Stimulated activated naive CD4-positive, alpha-beta T cell treated with Interleukin-2 at 50 U/mL for 16 hours (primary cell): ENCODE results near the gene GUCD1.
A peak's percentile ranks its signal among the peaks of the same experiment; 100 is the strongest.

Source experiments
- DNase-seq: peaks from one replicate; lab custom pipeline; 2025; lab: John Stamatoyannopoulos, UW

The GUCD1 gene

GRCh38 chr22:24503843-24504338 lies 51.0 kb downstream of the GUCD1 start:
- no peak for DNase-seq

- DNase-seq: peak; percentile 25
Measured at GRCh38 chr22:24503137-24503842, 51.6 kb downstream of the GUCD1 start.

- DNase-seq: no peak
Measured at GRCh38 chr22:24502541-24502940, 52.4 kb downstream of the GUCD1 start.

- no peak for DNase-seq
Measured at GRCh38 chr22:24502034-24502433, 52.9 kb downstream of the GUCD1 start.

- no peak for DNase-seq
Measured at GRCh38 chr22:24501301-24502005, 53.5 kb downstream of the GUCD1 start.

GRCh38 chr22:24500277-24500820 lies 54.6 kb downstream of the GUCD1 start:
- DNase-seq: no peak

- no peak for DNase-seq
Measured at GRCh38 chr22:24499706-24500276, 55.1 kb downstream of the GUCD1 start.

- DNase-seq: no peak
Measured at GRCh38 chr22:24498824-24499223, 56.1 kb downstream of the GUCD1 start.

- no peak for DNase-seq
Measured at GRCh38 chr22:24497841-24498258, 57.1 kb downstream of the GUCD1 start.

- no peak for DNase-seq
Measured at GRCh38 chr22:24496661-24497060, 58.3 kb downstream of the GUCD1 start.

GRCh38 chr22:24496234-24496633 lies 58.7 kb downstream of the GUCD1 start:
- DNase-seq: no peak

- DNase-seq: no peak
Measured at GRCh38 chr22:24495365-24495675, 59.6 kb downstream of the GUCD1 start.

GRCh38 chr22:24494528-24495364 lies 60.2 kb downstream of the GUCD1 start, which contains the start of gene UPB1:
Gene UPB1, plus strand, starts transcription at chr22:24495332. Its CDS starts 72 bp downstream, at chr22:24495404.
- no peak for DNase-seq

GRCh38 chr22:24494167-24494527 lies 60.8 kb downstream of the GUCD1 start:
- no peak for DNase-seq

GRCh38 chr22:24492391-24492790 lies 62.5 kb downstream of the GUCD1 start:
- no peak for DNase-seq
